Left hindlimb (tissue), 1 donor: ENCODE data around the gene SNX14.

Experiments used
- DNase-seq: peaks from one replicate; pipeline ENCODE4 v3.0.0-alpha.2; 2018

SNX14 gene

GRCh38 chr6:85496009-85496579, 97.6 kb downstream of the SNX14 start:
- DNase-seq = no peak

GRCh38 chr6:85494547-85495536, 98.8 kb downstream of the SNX14 start:
- DNase-seq = no peak

DNA sequence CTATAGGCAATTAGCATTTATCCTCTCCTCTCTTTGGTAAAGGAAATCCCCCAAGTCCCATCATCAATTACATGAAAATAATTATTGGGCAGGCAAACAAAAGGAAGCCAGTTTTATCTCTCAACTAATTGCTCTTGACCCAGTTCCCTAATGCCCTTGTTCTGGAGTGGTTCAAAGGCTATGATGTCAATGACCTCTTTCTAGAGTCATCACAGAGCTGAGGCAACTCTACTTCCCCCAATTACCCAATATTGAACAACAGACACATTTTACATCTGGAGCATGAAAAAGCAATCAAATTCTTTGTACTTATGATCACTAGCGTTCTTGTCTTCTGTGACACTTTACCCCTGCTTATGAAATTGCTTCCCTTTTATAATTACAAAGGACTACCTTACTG, 100.3 kb downstream of the SNX14 start:
- DNase-seq = no peak

GRCh38 chr6:85490516-85491248, 103.0 kb downstream of the SNX14 start:
- no peak for DNase-seq

DNA sequence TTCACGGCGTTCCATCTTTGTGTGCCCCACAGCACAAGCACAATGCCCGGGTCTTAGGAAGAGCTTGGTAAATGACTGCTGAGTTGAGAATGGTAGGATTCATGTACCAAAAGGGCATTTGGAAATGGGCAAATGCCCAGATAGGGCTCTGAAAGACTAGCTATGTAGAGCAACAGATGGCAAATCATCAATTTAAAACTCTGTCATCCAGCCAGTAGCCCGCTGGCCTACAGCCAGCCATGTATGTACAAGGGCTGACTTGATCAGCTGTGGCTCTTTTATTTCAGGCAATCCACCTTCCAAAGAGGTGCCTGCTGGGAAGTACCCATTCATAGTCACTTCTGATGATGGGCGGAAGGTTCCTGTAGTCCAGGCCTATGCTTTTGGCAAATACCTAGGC, 108.7 kb downstream of the SNX14 start:
- no peak for DNase-seq

- no peak for DNase-seq
Measured at GRCh38 chr6:85483846-85484245, 109.8 kb downstream of the SNX14 start.

GRCh38 chr6:85482905-85483700, 110.6 kb downstream of the SNX14 start:
- peak; percentile 78 for DNase-seq

- peak; percentile 52 for DNase-seq
Measured at GRCh38 chr6:85482206-85482904, 111.3 kb downstream of the SNX14 start.

DNA sequence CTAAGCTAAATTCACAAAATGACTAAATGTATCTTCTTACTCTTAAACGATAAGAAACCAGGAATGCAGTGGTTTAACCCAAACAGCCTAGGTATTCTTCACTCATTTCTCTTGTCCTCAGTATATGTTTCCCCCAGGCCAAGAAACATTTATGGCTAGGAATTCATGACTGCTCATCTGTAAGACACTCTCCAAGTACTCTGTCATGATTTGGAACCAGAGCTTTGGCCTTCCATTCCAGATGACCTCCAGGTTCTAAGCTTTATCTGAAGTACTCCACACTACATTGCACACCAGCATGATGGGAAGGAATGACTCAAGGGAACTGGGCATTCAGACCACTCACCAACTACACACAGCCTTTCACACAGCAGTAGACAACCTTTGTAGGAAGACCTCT, 114.5 kb downstream of the SNX14 start:
- DNase-seq = no peak

- DNase-seq = no peak
Measured at GRCh38 chr6:85476532-85476931, 117.1 kb downstream of the SNX14 start.

GRCh38 chr6:85473748-85474147, 119.9 kb downstream of the SNX14 start:
- DNase-seq = no peak

GRCh38 chr6:85472744-85473143, 120.9 kb downstream of the SNX14 start:
- DNase-seq = no peak

- no peak for DNase-seq
Measured at GRCh38 chr6:85470023-85470410, 123.6 kb downstream of the SNX14 start.

- no peak for DNase-seq
Measured at GRCh38 chr6:85469276-85470022, 124.2 kb downstream of the SNX14 start.

GRCh38 chr6:85468326-85468725, 125.3 kb downstream of the SNX14 start:
- no peak for DNase-seq

DNA sequence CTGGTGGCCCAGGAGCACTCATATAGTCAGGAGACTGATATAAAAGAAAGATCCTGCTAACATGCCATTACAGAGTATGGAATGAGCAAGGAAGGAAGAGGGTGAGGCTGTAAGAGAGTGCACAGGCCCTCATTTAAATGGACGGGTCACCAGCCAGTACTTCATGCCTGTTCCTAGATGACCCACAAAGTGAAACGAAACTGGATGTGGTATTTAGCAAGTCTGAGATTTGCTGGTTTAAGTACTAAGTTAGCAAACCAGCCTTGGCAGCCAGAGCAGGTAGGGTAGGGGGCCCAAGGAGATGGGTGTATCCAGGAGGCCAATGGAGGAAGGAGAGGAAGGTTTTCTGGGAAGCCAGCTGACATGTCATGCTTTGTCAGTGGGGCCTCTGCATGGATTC, 127.9 kb downstream of the SNX14 start:
- DNase-seq = no peak

DNA sequence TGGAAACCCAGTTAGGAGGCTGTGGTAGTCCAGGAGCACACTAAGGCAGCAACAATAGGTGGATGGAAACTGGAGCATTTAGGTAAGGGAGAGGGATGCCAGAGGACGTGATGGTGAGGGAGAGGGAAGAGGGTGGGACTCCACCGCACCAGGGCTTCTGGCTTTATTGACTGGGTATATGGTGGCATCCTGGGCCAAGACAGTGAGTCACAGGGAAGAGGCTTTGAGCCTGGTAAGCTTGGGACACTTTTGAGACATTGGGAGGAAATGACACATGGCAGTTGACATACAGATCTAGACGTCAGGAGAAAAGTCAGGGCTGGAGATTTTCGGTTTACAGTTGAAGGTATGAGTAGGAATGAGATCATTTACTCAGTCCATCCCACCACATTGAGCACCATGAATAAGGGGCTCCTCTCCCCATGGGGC, 128.9 kb downstream of the SNX14 start:
- no peak for DNase-seq

DNA sequence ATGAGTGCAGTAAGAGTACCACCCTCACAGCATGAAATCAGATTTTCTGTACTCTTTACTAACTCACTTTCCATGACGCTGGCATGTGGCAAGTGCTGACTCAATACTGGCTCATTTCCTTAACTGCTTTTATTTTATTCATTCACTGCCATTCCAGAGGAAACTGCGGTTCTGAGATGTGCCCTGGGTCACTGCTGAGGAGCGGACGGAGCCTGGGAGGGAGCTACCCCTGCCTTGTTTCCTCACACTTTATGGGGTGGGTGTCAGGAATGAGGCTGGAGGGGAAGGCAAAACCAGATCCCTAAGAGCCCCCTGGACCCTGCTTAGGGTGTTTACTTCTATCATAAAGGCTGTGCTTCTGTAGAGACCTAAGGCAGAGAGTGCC, 129.4 kb downstream of the SNX14 start:
- DNase-seq = peak; percentile 57

- no peak for DNase-seq
Measured at GRCh38 chr6:85463621-85464259, 129.9 kb downstream of the SNX14 start.

DNA sequence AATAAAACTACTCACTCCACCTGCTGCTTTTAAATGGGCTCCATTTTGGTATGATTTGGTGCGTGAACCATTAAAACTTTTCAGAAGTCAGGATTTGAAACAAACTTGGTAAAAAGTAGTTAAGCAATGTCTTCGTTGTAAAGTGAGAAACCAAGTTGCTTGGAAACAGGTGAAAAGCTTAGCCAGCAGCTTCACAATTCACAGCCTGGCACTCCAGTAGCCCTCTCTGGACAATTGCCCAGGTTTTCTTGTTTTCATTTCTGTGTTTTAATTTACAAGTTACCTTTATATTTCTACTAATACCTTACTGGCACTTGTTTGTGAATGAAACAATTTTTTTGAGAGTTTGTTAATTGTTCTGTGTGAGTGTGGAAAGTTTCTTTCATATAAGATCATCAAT, 131.0 kb downstream of the SNX14 start:
- no peak for DNase-seq

DNA sequence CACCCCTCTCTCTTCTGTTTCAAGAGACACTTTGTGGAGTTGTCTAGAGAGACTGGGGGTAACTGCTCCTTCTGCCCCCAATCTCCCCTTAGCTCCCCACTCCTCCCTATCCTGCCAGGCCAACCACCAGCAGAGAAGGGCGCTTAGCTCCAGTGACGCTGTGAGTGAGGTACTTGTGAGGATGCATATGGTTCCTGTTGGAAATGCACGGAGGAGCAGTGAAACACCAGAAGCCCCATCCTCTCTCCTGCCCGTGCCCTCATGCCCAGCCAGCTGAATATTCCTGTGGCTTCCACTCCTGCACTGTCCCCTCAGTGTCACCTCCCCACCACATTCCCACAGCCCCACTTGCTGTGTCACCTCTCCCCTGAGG, 131.9 kb downstream of the SNX14 start:
- DNase-seq = no peak
